NCI-H146 treated with DMSO at 0.1 percent for 48 hours (cell line): Measurements from ENCODE around the gene ADAM22.

ENCODE experiments used
- DNase-seq: peaks from one replicate; lab custom pipeline; 2025; ENCODE audit not compliant: unreplicated experiment; lab: John Stamatoyannopoulos, UW

Gene ADAM22

DNA sequence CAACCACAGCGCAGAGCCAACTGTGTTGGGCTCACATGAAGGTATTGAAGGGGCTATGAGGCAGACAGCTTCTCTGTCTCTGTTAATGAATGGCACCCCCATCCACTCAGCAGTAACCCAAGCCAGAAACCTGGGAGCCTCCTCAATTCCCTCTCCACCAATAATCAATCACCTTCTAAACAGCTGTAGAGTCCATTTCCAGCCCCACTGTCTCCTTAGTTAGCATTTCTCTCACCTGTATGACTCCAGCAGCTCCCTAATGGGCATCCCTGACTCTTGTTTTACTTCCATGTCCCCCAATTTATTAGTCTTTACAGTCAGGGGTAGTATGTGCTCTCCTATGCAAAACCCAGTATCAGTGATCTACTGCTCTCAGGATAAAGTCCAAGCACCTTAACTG is 278.9 kb downstream of the ADAM22 start:
- no peak for DNase-seq

DNA sequence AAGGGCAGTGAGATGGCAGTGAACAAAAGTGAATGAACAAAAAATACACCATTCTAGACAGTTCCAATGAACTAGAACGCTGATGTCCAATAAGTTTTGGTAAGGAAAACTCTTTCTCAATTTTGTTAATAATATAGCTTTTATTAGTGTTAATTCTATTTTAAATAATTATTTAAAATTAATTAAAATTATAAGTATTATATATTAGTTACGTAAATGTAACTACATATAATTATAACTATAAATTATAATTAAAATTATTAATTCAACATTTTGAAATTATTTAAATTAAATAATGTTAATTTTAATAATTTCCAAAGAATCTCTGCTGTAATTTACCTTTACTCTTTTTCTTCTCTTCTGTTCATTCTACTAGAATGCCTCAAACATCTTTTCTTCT is 280.4 kb downstream of the ADAM22 start:
- no peak for DNase-seq

DNA sequence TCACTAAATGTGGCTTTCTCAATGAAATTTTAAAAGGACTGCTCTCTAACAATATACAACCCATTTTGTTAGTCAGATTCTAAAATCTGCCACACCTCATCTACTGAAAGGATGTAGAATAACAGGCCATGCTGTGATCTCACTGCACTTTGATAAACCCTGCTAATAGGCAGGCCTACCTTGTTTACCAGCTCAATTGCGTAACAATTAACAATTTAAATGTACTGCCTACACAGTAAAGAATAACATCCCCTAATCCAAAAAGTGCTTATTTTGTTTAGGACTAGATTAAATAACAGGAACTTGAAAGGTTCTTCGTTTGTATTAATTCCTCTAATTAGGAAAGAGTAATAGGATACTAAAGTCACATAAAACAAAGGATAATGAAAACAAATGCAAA is 281.2 kb downstream of the ADAM22 start:
- DNase-seq: no peak

DNA sequence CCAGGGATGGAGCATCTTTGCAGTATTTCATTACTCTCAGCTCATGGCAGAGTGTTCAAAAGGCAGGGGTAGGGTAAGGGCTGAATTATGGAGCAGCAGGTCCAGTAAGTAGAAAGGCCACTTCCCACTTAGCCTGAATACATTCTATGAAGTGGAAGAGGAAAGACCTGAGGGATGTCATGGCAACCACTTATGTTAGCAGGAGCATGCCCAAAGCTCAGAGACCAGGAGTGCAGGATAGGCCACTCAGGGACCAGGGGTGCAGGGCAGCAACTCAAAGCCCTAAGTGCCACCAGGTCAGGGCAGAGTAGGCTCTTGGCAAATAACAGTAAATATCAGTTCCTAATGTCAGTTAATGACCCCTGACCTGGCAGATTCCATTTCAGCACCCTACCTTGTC is 282.2 kb downstream of the ADAM22 start:
- DNase-seq: no peak

DNA sequence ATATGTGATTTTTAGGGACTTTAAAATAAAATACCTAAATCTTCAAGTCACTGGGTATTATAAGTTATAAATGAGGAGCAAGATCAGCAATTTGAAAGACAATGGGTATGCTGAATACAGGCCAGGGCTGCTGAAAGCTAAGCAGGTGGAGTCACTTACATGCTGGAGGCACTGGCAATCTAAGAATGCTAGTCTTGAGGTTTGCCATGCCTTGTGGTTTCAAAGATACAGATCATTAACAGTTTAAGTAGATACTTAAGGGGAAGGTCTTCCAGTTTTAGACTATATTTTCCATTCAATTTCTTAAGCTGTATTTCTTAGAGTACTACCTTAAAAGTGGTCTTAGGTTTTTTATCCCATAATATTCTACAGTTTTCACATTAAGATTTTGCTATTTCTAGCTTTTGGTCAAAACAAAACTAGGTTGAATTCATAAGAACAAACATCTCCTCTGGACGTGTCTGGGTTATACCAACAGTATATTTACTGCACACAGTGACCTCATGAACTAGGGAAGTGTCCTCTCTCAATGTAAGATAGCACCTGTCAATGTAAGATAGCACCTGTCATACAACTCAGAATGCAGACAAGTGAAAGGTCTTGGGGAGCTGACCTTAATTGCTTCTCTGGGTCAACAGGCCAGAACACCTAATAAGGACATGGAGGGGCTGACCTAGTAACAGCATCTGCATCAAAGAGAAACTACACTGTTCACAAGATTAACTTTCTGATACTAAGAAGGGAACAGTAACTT is 283.8 kb downstream of the ADAM22 start:
- no peak for DNase-seq

DNA sequence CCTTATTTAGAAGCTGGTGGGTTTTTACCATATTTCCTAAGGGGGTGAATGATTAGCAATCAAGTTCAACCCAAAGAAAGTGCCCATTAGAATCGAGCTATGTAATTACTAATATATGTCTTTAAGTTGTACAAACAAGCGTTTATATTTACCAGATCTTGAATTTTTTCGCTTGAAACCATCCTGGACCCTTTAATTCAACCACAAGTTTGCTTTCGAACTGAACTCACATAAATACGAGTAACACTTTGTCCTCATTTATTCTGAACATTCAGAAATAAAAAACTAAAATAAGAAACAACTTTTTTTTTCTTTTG is 284.3 kb downstream of the ADAM22 start:
- DNase-seq: no peak

DNA sequence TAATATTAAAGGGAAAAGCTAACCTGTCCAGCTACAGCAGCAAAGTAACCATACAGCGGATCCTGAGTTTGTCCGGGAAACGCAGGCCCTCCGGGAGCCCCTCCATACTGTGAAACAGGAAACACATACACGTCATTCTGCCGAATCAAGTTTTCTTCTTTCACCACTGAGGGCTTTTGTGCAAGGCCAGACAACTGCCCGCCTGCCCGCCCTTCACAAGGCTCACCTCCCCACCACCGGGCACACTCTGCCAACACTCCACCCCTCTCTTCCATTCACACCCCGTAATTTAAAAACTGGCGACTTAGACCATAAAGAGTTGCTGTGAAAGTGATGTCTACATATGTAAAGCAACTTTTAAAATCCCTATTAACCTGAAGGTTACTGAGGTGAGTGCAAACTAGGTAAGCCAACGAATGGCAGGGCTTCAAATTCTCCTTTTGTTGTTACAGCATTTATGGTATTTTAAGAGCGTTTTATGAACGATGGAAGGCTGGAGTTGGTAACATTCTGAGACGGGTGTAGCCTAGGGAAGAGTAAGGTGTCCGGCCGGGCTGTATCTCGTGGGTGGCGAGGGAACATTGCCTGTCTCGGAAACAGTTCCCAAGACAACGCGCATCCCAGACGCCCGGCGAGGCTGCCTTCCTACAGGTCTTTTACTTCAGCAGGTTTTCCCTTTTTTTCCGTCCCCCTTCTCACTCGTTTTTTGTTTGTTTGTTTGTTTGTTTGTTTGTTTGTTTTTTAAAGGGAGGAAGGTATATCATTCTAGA is 285.0 kb downstream of the ADAM22 start:
- DNase-seq: peak; percentile 21

DNA sequence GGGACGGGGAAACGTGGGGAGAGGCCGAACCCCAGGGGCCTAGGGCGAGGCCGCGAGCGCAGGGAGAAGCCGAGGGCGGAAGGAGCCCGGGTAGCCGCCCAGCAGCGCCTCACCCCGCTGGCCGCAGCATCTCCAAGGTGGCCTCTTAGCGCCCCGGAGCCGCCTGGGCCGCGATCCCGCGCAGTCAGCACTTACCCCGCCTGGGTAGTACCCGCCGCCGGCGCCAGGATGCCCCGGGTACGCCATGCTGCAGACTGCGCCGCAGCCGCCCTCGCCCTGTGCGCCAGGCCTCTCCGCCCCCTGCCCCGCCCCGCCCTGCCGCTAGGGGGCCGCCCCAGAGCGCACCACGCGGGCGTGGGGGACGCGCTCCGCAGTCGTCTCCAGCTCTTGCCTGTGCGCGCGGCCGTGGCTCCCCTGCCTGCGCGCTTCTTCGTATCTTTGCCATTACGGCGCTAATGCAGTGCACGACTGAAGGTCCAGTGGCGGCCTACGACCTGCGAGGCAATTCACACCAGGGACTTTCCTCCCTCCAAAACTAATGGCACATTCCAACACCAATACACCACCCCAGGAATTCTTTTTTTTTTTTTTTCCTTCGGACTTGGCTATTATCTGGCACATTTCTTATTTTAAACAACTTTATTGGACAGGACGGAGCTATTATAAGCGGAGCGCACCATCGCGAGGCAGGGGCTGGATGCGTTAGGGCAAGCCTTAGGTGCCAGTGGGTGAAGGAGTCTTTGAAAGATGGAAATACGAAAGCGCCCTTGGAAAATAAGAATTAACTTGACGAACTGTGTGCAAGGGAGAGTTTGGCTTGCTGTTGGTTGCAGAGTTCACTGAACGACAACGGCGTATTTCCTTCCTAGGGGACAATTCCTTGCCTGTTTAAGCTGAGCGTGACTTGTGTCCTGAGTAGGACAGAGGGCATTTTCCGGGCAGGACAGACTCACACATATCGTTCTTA is 286.0 kb downstream of the ADAM22 start, which contains the start of gene SRI:
Gene SRI (minus strand): TSS at position 258 of the 967 bp plus-strand sequence. CDS start 12 bp downstream, at position 246.
- peak; percentile 64 for DNase-seq

DNA sequence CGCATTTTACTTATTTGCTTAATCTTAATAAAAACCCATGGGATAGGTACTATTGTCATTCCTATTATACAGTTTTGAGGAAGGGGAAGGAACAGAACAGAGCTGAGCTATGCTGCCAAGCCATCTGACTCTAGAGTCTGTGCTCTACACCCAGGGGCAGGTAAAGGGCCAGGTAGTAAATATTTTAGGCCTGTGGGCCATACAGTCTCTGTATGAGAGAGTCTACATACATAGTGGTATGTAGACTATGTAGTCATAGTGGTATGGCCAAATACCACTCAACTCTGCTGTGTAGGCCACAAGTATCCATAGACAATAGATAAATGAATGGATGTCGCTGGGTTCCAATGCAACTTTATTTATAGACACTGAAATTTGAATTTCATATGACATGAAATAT is 289.2 kb downstream of the ADAM22 start:
- DNase-seq: no peak

DNA sequence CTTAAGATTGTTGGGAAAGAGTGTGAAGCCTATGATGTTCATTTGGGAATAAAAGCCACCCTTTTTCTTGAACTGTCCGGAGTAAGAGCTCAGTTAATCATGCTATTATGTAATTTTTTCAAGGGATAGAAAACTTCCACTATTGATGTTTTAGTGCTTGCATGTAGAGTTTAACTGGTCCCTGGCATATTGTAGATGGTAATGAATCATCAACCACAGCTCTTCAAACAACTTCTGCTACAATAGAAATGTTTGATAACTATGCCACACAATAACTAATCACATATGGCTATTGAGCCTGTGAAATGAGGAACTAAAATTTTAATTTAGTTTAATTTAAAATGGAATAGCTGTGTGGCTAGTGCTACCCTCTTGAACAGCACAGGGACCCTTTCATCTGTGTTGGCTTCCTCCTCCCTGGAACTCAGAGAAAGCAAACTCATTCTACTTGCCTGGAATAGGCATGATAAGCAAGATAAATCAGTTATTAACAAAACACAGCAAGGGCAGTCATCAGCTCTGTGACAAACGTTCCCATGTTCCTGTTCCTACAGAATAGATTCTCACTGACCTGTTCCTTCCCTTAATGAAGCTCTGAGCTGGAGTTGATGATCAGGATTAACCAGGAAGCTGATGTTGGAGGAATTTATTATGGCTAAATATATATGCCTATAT is 290.7 kb downstream of the ADAM22 start:
- no peak for DNase-seq

DNA sequence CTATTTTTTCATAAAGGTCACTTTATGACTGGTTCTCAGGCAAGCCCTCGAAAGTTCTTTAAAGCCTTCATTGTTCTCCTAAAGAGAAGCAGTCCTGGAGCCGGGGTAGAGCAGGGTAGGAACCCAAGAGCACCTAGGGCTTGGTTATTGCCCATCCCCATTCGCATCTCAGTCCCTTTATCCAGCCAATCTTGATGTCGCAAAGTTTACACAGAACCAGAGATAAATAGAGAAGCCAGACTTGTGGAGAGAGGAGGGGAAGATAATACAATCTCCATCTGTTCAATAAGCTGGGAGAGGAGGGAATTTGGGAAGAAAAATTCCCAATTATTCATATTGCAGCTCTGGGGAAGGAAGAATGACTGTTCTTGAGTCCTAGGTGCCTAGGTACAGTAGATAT is 292.1 kb downstream of the ADAM22 start:
- no peak for DNase-seq

DNA sequence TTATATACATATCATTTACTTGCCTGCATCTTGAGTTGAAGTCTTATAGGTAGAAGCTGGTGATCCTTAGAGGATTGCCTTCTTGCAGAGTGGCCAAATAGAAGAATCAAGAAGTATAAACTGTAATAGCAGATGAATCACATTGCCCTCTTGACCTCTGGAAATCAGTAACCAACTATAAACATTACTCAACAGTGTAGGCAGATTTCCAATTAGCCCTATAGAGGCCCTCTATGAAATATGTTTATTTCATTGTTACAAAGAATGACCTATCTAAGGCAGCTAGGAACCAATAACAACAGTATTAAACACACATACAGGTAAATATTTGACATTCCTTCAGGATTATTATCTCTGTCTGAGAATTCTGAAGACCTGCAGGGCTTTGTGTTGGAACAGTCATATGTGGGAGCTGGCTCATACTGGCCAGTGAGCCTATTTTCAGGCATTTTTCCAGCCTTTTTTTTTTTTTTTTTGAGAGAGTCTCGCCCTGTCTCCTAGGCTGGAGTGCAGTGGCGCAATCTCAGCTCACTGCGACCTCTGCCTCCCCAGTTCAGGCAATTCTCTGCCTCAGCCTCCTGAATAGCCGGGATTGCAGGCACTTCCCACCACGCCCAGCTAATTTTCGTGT is 292.9 kb downstream of the ADAM22 start:
- DNase-seq: no peak

DNA sequence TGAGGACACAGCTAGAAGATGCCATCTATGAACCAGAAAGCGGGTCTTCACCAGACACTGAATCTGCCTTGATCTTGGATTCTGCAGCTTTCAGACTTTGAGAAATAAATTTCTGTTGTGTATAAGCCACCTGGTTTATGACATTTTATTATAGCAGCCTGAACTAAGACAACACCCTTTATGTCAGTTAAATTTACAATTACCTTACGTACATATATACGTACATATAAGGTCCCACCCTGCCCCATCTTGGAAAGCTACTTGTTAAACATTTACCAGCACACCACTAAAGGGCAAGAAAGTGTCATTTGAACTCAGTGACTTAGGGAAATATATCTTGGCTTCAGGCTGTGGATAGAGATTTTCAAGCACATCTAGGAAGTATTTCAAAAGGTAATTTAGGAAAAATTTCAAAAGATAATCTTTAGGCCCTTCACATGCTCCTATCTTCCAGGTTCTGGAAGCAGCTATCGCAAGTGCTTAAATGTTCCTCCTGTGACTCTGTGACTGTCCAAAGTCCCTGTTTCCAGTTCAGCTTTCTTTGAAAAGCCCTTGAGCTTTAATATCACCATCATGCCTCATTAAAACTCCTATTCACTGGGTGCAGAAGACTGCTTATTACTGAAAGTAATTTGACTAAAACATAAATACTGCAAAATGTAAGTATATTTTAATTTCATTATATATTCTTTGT is 295.4 kb downstream of the ADAM22 start:
- DNase-seq: no peak

DNA sequence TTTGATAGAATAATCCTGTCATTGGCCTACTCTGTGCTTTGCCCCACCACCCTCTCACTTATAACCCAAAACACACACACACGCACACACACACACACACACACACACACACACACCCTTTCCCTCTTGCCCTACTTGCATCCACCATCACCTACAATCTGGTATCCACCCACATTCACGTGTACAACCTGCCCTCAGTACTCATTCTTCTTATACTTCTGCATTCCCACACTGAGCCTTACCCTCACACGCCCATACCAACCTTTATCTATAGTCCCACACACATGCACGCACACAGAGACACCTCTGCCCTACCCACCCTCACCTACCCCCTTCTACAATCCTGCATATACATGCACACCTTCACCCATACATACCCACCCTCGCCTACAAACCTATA is 296.6 kb downstream of the ADAM22 start:
- DNase-seq: no peak

DNA sequence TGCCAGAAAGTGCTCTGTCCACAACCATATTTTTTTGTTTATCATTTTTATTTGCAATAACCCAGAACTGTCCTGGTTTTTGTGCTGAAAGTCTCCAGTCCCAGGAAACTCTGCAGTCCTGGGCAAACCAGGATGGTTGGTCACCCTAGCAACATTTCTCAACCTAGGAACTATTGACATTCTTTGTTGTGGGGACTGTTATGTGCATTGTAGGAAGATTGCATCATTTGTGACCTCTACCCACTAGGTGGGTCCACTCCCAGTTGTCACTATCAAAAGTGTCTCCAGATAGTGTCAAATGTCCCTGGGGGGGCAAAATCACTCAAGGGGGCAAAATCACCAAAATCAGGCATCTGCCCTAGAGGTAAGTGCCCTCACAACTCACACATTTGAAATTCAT is 299.8 kb downstream of the ADAM22 start:
- DNase-seq: no peak

DNA sequence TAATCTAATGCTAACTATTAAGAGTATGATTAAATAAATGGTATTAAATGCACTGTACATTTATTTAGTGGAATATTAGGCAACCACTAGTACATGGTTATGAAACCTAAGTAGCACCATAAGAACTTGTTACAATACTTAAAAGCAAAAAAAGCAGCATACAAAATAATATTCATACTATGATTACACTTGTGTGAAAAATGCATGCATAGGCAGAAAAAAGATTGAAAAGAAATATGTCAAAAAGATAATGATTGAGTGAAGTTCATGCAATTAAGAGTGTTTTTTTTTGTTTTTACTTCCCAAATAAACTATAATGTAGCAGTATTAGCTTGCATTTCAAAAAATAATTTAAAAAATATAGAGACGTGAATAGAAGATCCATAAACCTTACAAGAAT is 305.8 kb downstream of the ADAM22 start:
- DNase-seq: no peak

DNA sequence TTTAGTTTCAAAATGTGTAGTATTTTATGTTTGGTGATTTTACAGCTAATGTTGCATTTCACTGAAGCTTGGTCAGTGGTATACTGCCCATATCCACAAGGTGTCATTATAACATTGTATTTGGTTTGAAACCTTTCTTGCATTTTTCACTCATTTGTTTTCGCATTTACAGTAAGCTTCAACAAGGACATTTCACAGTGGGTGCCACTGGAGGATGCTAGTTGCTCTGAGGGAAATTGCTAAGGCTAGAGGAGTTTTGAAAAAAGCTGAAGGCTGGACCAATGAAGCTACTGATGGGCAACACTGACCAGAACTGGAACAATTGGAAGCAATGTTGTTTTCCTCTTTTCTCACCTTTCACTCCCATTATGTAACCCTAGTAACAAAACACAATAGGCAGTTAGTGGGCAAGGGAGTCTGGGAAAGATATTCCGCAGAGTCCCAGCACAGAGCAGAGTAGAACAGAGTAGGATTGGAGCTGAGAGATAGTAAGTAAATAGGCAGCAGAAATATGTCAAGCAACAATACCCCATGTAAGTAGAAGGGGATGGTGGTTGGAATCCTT is 309.4 kb downstream of the ADAM22 start:
- DNase-seq: peak; percentile 54

DNA sequence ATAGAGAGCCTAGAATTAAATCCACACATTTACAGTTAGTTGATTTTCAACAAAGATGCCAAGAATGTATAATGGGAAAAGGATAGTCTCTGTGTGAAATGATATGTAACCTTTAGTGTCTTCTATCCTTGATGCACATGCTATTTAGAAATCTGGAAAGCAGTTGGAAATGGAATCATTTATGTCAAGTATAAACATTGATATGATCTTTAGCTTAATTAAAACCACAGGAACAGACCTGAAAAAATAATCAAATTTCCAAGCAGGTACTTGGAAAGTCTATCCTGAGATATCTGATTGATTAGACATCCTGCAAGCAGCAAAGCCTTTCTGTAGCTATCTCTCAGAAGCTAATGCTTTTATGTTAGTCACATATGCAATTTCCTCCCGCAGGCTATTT is 310.2 kb downstream of the ADAM22 start:
- DNase-seq: no peak
